Measurements from ENCODE around the gene SLC9C1.
"Not testable (repeated sequence)": the region's sequence is repeated elsewhere in the genome, so short reads cannot be mapped to it uniquely, and the experiment has no call there.

The SLC9C1 gene

GRCh38 chr3:112187300-112187699, 106.7 kb downstream of the SLC9C1 start:
- Histone ChIP-seq H3K9me3 (ENCODE audit: control insufficient read depth, insufficient read depth, low read length) (no peaks in the 10 kb centered on the region), H3K79me2 (ENCODE audit: control insufficient read depth, low read length) (no peaks in the 10 kb centered on the region), H3K4me1 (ENCODE audit: control insufficient read depth, low read length) (no peaks in the 10 kb centered on the region), H3K27me3 (ENCODE audit: control insufficient read depth, low read length) (no peaks in the 10 kb centered on the region), H3K4me2 (ENCODE audit: low read length) (no peak overlapping the region), H4K20me1 (ENCODE audit: control insufficient read depth, insufficient read depth, low read depth, low read length) (no peaks in the 10 kb centered on the region), H3F3A (ENCODE audit: control insufficient read depth, insufficient read depth) (no peaks in the 10 kb centered on the region), H3K27ac (ENCODE audit: low read depth, low read length) (no peak overlapping the region), H3K4me3 (ENCODE audit: low read length) (no peak overlapping the region), H3K9me2 (replicated peaks; ENCODE audit: control insufficient read depth, low read length) (no peaks in the 10 kb centered on the region), H3K36me3 (ENCODE audit: control insufficient read depth, low read length) (no peaks in the 10 kb centered on the region)
- no peak for TF ChIP-seq CTCF (IDR thresholded peaks at IDR 0.05; ENCODE audit: low read depth, low read length, poor library complexity, severe bottlenecking)
- TF ChIP-seq EZH2phosphoT487 (IDR thresholded peaks at IDR 0.05; ENCODE audit: borderline replicate concordance, low read length) = no peak

- not testable (repeated sequence) for H3K9me3 ChIP-seq (ENCODE audit: control insufficient read depth, insufficient read depth, low read length); H3K4me3 ChIP-seq (ENCODE audit: low read length); H3K9me2 ChIP-seq (replicated peaks; ENCODE audit: control insufficient read depth, low read length); H3K36me3 ChIP-seq (ENCODE audit: control insufficient read depth, low read length); H4K20me1 ChIP-seq (ENCODE audit: control insufficient read depth, insufficient read depth, low read depth, low read length); H3K79me2 ChIP-seq (ENCODE audit: control insufficient read depth, low read length); H3K27me3 ChIP-seq (ENCODE audit: control insufficient read depth, low read length); H3F3A ChIP-seq (ENCODE audit: control insufficient read depth, insufficient read depth); H3K27ac ChIP-seq (ENCODE audit: low read depth, low read length); H3K4me1 ChIP-seq (ENCODE audit: control insufficient read depth, low read length)
- peak overlapping the region; percentile 26; the same call in 1 of the 2 replicates for H3K4me2 ChIP-seq (ENCODE audit: low read length)
These were observed 108.5 kb downstream of the SLC9C1 start for GRCh38 chr3:112185423-112186035.

DNA sequence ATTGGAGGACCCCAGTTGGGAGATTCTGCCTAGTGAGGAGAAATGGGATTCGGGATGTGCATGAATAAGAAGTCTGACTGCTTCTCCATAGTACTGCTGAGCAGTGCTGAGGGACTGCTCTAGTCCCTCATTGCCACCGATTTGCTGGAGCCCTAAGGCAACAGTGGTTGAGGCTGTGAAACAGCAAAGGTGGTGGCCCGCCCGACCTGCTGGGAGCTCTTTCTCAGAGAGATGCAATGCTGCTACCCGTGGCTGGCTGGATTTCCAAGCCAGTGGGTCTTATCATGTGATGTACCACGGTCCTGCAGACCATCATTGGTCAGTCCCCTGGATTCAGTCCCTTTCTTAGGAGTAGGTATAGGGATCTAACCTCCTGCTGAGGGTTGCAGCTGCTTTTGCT, 118.4 kb downstream of the SLC9C1 start:
- Histone ChIP-seq H3K9me3 (ENCODE audit: control insufficient read depth, insufficient read depth, low read length) (no peaks in the 10 kb centered on the region), H4K20me1 (ENCODE audit: control insufficient read depth, insufficient read depth, low read depth, low read length) (no peaks in the 10 kb centered on the region), H3K4me1 (ENCODE audit: control insufficient read depth, low read length) (peaks cover 4% of the 10 kb centered on the region), H3K27ac (ENCODE audit: low read depth, low read length) (no peak overlapping the region), H3K27me3 (ENCODE audit: control insufficient read depth, low read length) (no peaks in the 10 kb centered on the region), H3K4me2 (ENCODE audit: low read length) (no peak overlapping the region), H3K9me2 (replicated peaks; ENCODE audit: control insufficient read depth, low read length) (no peaks in the 10 kb centered on the region), H3F3A (ENCODE audit: control insufficient read depth, insufficient read depth) (no peaks in the 10 kb centered on the region), H3K36me3 (ENCODE audit: control insufficient read depth, low read length) (no peaks in the 10 kb centered on the region), H3K79me2 (ENCODE audit: control insufficient read depth, low read length) (no peaks in the 10 kb centered on the region), H3K4me3 (ENCODE audit: low read length) (no peak overlapping the region)
- TF ChIP-seq CTCF (IDR thresholded peaks at IDR 0.05; ENCODE audit: low read depth, low read length, poor library complexity, severe bottlenecking) (no peak), EZH2phosphoT487 (IDR thresholded peaks at IDR 0.05; ENCODE audit: borderline replicate concordance, low read length) (no peak)

GRCh38 chr3:112175037-112175436, 119.0 kb downstream of the SLC9C1 start:
- no peaks in the 10 kb centered on the region for H3F3A ChIP-seq (ENCODE audit: control insufficient read depth, insufficient read depth)
- no peaks in the 10 kb centered on the region for H4K20me1 ChIP-seq (ENCODE audit: control insufficient read depth, insufficient read depth, low read depth, low read length)
- H3K4me1 ChIP-seq (ENCODE audit: control insufficient read depth, low read length) = peaks cover 4% of the 10 kb centered on the region
- H3K4me2 ChIP-seq (ENCODE audit: low read length) = no peak overlapping the region
- no peaks in the 10 kb centered on the region for H3K9me3 ChIP-seq (ENCODE audit: control insufficient read depth, insufficient read depth, low read length)
- no peaks in the 10 kb centered on the region for H3K9me2 ChIP-seq (replicated peaks; ENCODE audit: control insufficient read depth, low read length)
- H3K27ac ChIP-seq (ENCODE audit: low read depth, low read length) = no peak overlapping the region
- TF ChIP-seq EZH2phosphoT487 (IDR thresholded peaks at IDR 0.05; ENCODE audit: borderline replicate concordance, low read length) (no peak), CTCF (IDR thresholded peaks at IDR 0.05; ENCODE audit: low read depth, low read length, poor library complexity, severe bottlenecking) (no peak)
- H3K36me3 ChIP-seq (ENCODE audit: control insufficient read depth, low read length) = no peaks in the 10 kb centered on the region
- no peak overlapping the region for H3K4me3 ChIP-seq (ENCODE audit: low read length)
- no peaks in the 10 kb centered on the region for H3K79me2 ChIP-seq (ENCODE audit: control insufficient read depth, low read length)
- H3K27me3 ChIP-seq (ENCODE audit: control insufficient read depth, low read length) = no peaks in the 10 kb centered on the region

Data from DOHH2 (cell line).